Activated CD8-positive, alpha-beta memory T cell treated with anti-CD3 and anti-CD28 coated beads for 1 hour (primary cell): ENCODE data around the gene CAMTA1.

ENCODE experiments used
- DNase-seq, 2 donors: peaks; one replicate each; pipeline ENCODE4 v3.0.0-alpha.2; 2020; ENCODE audit warnings: low read depth in 1 of 2; ENCODE audit errors: extremely low read depth in 1 of 2

The CAMTA1 gene

GRCh38 chr1:7388488-7389185 lies 603.4 kb downstream of the CAMTA1 start:
- no peak for DNase-seq

GRCh38 chr1:7389201-7389905 lies 604.1 kb downstream of the CAMTA1 start:
- DNase-seq: no peak

- DNase-seq: no peak
Measured at GRCh38 chr1:7389906-7390603, 604.8 kb downstream of the CAMTA1 start.

GRCh38 chr1:7390604-7391000 lies 605.3 kb downstream of the CAMTA1 start:
- no peak for DNase-seq

- no peak for DNase-seq
Measured at GRCh38 chr1:7393136-7393535, 607.9 kb downstream of the CAMTA1 start.

- no peak for DNase-seq
Measured at GRCh38 chr1:7395251-7395650, 610.0 kb downstream of the CAMTA1 start.

- no peak for DNase-seq
Measured at GRCh38 chr1:7398982-7399381, 613.7 kb downstream of the CAMTA1 start.

- no peak for DNase-seq
Measured at GRCh38 chr1:7399514-7400125, 614.4 kb downstream of the CAMTA1 start.

- DNase-seq: no peak
Measured at GRCh38 chr1:7400566-7400965, 615.3 kb downstream of the CAMTA1 start.

GRCh38 chr1:7401814-7402547 lies 616.7 kb downstream of the CAMTA1 start:
- no peak for DNase-seq

- DNase-seq: no peak
Measured at GRCh38 chr1:7402548-7402850, 617.2 kb downstream of the CAMTA1 start.

- no peak for DNase-seq
Measured at GRCh38 chr1:7403265-7404045, 618.2 kb downstream of the CAMTA1 start.

- no peak for DNase-seq
Measured at GRCh38 chr1:7404046-7404742, 618.9 kb downstream of the CAMTA1 start.

- no peak for DNase-seq
Measured at GRCh38 chr1:7405844-7406500, 620.7 kb downstream of the CAMTA1 start.

- DNase-seq: no peak
Measured at GRCh38 chr1:7406641-7407543, 621.6 kb downstream of the CAMTA1 start.

GRCh38 chr1:7407544-7407895 lies 622.3 kb downstream of the CAMTA1 start:
- DNase-seq: no peak

- no peak for DNase-seq
Measured at GRCh38 chr1:7407980-7408770, 622.9 kb downstream of the CAMTA1 start.
